Measurements from ENCODE around the gene PPBP.

The PPBP gene

GRCh38 chr4:73947239-73947985 is 40.6 kb downstream of the PPBP start:
- FAIRE-seq: no peak

GRCh38 chr4:73945674-73946449 is 42.1 kb downstream of the PPBP start:
- no peak for FAIRE-seq

GRCh38 chr4:73945140-73945539 is 42.9 kb downstream of the PPBP start:
- no peak for FAIRE-seq

DNA sequence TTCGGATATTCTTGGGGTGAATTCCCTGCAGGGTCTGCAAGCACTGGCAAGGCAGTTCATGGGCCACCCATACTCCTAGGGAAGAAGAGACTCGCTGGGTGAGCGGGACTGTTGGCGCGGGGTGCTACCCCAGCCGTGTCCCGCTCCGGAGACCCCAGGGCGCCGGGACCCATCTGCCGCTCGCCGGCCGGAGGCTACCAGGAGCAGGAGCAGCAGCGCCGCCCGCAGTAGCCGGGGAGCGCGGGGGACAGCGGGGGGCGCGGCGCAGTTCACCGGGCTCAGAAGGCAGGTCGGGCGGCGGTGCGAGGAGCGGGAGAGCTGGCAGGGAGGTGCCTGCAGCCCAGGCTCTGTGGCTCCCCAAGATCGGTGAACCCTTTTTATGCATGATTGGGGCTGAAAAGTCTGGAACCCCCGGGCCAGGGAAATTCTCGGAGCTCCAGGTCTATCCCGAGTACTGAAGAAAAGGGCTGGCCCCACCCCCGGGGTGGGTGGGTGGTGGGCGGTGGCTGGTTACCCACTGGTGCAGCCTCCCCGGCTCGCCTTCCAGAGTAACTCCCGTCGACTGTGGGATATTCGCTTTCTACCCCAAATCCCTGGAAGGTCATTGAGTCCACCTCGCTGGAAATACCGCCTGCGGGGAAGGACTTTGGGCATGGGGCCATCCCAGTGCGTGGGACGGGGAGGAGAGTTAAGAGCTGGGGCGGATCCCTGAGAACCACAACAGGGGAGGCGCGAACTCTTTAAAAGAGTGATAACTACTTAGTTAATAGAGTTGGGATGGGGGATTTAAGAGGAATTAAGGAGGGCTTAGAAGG is 43.7 kb downstream of the PPBP start:
- FAIRE-seq: no peak

- no peak for FAIRE-seq
Measured at GRCh38 chr4:73943555-73943954, 44.4 kb downstream of the PPBP start.

DNA sequence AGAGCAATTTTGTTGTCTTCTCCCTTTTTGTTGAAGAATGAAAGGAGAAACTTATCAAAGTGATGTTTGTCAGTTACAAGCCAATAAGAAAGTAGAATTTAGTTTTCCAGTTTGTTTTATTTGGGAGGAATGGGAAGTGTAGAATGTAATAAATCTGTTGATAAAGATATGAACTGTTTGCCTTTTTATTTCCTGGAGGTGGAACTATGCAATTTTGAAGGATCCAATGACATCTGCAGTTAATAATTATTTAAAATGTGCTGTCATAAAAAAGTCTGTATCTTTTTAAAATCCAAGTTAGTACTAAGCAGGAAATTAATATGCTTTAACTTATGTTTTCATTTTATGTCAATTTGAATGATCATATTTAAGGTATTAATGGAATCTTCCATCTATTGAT is 51.0 kb downstream of the PPBP start:
- FAIRE-seq: no peak
